DMS114 treated with DMSO at 0.1 percent for 48 hours (cell line): Measurements from ENCODE around the gene GNAS-AS1.

ENCODE experiments used
- DNase-seq: peaks from one replicate; lab custom pipeline; 2025; ENCODE audit not compliant: unreplicated experiment; lab: John Stamatoyannopoulos, UW

GNAS-AS1 gene

DNA sequence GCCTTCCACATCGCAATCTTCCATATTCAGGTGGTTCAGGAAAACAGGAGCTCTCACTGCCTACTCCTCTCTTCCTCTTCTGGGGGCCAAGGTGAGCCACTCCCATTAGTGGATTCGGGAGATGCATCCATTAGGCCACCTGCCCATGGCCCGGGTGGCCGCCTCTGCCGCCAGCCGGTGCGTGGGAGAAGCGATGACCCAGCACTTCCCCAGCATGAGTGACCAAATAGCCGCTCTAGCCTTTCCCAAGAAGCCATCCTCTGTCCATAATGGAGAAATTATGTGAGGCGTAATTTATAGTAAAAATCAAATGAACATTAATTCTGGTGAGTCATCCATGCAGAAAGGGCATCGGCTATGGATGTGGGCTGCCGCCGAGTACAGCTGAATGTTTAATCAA is 39.4 kb downstream of the GNAS-AS1 start:
- no peak for DNase-seq

DNA sequence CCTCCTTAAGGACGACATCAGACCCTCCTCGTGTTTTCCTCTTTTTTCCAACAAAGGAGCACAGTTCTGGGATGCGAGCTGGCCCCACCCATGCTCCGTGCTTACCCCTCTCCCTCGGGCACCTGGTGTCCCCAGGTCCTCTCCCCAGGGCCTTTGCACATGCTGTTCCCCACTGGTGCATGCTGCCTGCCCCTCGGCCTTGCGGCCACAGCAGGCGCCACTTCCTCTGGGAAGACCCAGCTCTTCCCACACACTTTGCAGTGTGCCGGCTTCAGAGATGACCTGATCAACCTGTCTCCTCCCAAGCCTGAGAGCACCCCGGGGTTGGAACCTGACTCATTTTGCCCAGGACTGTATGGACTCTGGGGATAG is 39.8 kb downstream of the GNAS-AS1 start:
- DNase-seq, result no peak

DNA sequence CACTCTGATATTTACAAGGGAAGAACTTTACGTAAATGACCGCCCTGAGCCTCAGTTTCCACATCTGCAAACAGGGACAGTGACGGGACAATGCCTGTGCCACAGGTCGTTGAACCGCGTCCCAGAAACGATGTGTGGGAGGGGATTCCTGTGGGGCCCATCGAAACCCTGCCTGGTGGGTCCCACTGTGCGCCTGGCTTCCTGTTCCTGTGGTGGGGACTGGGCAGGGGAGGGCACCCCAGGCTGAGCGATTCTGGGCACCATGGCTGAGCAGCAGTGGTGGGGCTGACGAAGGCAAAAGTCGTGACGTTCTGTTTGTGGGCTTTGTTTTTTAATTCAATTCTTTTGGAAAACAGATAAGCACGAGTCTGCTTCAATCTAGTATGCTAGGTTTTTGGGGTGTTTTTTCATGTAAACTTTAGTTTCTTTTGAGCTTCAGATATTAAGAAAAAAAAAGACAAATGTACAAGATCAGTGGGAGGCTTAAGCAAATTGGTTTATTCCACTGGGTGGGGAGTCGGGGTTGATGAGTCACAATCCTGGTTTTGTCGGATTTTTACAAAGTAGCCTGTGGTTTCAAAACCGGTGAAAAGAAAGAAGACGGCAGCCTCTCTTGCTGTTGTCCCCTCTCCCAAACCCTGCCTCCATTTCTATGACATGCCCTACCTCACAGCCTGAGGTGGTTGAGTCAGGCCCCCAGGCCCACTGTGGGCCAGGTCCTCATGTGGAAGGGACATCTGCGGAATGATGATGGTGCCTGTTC is 40.4 kb downstream of the GNAS-AS1 start:
- no peak for DNase-seq

DNA sequence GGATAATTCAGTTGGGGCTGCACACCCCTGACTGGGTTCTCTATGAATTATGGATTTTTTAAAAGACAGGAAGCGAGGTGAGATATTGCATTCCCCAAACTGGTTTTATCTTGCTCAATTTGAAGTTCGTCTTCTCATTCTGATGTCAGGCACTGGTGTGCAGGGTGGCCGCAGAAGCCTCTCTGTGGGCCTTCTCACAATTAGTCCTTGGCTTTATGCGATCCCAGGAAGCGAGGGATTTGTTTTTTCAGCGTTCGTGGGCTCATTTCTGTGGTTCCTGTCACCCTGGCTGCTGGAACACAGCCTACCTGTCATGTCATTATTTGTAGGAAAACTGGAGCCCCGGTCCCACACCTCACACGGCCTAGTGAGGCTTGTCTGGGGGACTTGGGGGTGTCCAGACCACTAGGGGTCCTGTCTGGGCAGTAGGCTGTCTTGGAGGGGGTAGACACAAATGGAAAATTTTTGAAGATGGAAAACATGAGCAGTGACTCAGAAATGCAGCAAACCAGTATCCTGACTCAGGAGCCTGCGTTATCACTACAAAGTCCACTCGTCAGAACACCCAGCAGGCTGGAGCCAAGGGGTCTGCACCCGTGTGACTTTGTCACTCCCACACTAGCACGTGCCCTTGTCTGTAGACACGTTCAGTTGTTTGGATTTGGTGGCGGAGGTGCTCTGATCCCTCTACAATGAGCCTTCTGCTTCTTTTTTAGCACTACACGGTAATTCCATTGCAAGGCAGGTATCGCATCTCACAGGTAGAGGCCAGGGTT is 42.2 kb downstream of the GNAS-AS1 start:
- no peak for DNase-seq

- no peak for DNase-seq
Measured at GRCh38 chr20:58807801-58808200, 42.9 kb downstream of the GNAS-AS1 start.

GRCh38 chr20:58803533-58803932 is 47.2 kb downstream of the GNAS-AS1 start:
- DNase-seq, result no peak

DNA sequence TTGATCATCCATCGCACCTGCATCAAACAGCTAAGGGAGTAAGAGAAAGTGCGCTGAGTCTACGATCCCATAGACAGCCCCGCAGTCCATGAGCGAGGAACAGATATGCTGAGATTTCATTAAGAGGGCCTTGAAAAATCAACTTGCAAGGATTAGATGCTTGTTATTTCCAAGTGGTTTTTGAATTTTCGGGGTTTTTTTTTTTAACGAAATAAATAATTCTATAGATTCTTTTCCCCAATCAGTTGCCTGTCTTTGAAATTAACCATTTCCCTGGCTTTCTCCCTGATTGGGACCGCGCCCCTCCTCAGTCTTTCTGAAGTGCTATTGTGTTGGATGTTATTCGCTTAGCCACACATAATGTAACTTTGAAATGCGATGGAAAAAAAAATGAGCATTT is 48.6 kb downstream of the GNAS-AS1 start:
- no peak for DNase-seq

GRCh38 chr20:58800134-58800871 is 50.4 kb downstream of the GNAS-AS1 start:
- no peak for DNase-seq

GRCh38 chr20:58797371-58798338 is 53.0 kb downstream of the GNAS-AS1 start:
- no peak for DNase-seq

GRCh38 chr20:58795923-58796245 is 54.8 kb downstream of the GNAS-AS1 start:
- no peak for DNase-seq

- DNase-seq, result no peak
Measured at GRCh38 chr20:58795181-58795922, 55.4 kb downstream of the GNAS-AS1 start.

DNA sequence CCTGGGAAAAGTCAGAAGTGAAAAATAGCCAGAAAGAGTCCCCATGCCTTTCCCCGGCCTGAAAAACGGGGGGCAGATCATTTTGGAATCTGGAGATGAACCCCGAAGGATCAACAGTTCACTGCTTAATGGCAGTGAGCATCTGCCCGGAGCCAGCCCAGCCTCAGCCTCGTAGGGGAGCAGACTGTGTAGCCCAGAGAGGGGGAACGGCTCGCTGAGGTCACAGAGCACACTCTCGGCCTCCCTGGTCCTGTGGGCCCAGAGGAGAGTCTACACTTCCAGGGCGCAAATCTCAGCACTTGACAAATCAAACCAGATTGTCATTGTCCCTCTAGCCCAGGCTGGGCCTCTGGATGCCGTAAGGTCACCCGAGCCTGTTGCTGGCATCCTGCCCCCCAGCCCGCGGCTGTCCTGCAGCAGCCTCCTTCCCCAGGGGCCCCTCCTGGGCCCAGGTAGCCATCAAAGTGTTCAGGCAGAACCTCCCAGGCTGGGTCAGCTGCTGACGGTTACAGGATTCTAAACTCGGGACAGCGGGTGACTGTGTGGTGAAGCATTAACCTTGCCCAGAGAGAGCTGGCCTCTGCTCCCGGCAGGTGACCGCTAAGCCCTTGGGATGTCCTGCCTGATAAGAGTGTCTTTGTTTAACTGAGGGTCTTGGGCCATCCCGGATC is 56.1 kb downstream of the GNAS-AS1 start:
- no peak for DNase-seq

DNA sequence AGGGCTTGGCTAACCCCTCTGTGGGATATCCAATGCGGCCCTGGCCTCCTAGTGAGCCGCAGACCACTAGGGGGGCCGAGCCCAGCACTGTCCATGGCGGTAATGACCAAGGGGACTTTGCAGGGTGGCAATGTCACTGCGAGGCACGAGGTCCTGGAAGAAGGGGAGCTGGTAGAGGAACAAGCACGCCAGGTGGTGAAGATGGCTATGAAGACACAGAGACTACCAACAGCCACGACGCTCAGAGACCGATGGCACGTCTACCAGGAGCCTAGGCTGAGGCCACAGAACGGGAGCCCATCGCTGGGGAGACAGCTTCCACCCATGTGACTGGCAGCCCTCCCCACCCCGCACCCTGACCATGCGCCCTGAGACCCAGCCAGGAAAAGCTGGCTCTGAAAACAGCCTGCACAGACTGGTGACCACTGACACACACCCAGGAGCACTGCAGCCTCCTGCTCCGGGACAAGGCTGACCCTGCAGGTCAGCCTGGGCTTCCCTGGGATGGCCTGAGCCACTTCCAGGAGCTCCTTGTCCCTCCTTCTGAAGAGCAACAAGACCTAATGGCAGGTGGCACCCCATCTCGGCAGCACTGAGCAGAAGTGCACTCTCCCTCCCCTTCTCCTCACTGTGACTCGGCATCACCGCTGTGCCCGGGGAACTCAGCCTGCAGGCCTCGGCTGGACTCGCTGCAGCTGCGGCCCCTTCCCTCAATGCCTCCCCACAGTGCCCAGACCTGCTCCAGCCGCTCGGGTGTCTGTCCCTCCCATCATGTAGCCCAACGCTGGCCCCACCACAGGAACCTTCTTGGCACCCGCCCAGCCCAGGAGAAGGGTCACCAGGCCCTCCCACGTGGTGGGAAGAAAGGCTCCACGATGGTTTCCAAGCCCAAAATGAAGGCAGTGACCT is 56.9 kb downstream of the GNAS-AS1 start:
- DNase-seq, result no peak

DNA sequence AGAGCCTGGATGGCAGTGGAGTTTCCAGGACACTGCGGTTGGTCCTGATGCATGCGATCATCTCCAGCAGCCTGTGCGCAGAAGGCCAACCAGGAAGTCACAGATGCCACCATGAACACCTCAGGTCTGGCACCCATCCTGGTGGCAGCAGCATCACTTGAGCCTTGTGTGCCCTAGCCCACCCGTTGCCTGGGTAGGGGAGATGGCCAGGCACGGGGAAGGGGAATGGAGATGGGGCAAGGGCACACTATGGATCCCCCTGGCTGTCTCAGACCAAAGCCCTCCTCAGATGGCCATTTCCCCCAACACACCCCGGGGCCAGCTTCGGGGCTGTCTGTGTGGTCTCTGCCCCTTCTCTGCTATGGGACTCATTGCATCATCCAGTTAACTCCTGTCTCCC is 58.3 kb downstream of the GNAS-AS1 start:
- no peak for DNase-seq

- no peak for DNase-seq
Measured at GRCh38 chr20:58791286-58791685, 59.4 kb downstream of the GNAS-AS1 start.

GRCh38 chr20:58790454-58790853 is 60.2 kb downstream of the GNAS-AS1 start:
- no peak for DNase-seq

- no peak for DNase-seq
Measured at GRCh38 chr20:58788896-58789544, 61.7 kb downstream of the GNAS-AS1 start.
